Endodermal cell (in vitro differentiated cells): Measurements from ENCODE around the gene CBLB. TPM values are rescaled to one million over a fixed set of nuclear protein-coding genes. Genes with fewer than 3 reads are reported as not detected.

Experiments used
- DNase-seq: peaks from one replicate; pipeline ENCODE4 v3.0.0-alpha.2; 2017
- H3K27ac ChIP-seq: 2 replicates; pipeline ENCODE4 v1.5.1; 2013; ENCODE audit warnings: mild to moderate bottlenecking, low read depth, low read length, moderate library complexity
- H3K27me3 ChIP-seq: 2 replicates; pipeline ENCODE4 v1.6.1; 2013; ENCODE audit warnings: mild to moderate bottlenecking, low read length, moderate library complexity; ENCODE audit not compliant: insufficient read depth, control insufficient read depth, poor library complexity, severe bottlenecking
- H3K36me3 ChIP-seq: 2 replicates; pipeline ENCODE4 v1.7.0; 2013; ENCODE audit warnings: mild to moderate bottlenecking, low read length, moderate library complexity; ENCODE audit not compliant: control insufficient read depth, insufficient read depth
- H3K4me1 ChIP-seq: one replicate; pipeline ENCODE4 v1.7.0; 2013; ENCODE audit warnings: low read length; ENCODE audit not compliant: control insufficient read depth, insufficient read depth
- H3K4me3 ChIP-seq: 2 replicates; pipeline ENCODE4 v1.5.1; 2013; ENCODE audit warnings: mild to moderate bottlenecking, low read length, moderate library complexity
- H3K9ac ChIP-seq: 2 replicates; pipeline ENCODE4 v1.6.1; 2013; ENCODE audit warnings: mild to moderate bottlenecking, low read length, moderate library complexity; ENCODE audit not compliant: poor library complexity, severe bottlenecking; ENCODE audit errors: extremely low read depth
- H3K9me3 ChIP-seq: 2 replicates; pipeline ENCODE4 v1.6.1; 2013; ENCODE audit warnings: mild to moderate bottlenecking, low read length, moderate library complexity; ENCODE audit not compliant: control insufficient read depth
- H3K27ac Mint-ChIP-seq: 2 replicates; pipeline ENCODE4 v1.8.0; 2020; ENCODE audit warnings: mixed read lengths
- H3K27me3 Mint-ChIP-seq: 2 replicates; pipeline ENCODE4 v1.8.0; 2021; ENCODE audit warnings: mild to moderate bottlenecking, mixed read lengths; ENCODE audit not compliant: insufficient read depth
- H3K36me3 Mint-ChIP-seq: 2 replicates; pipeline ENCODE4 v1.8.0; 2020; ENCODE audit warnings: low read depth, mixed read lengths
- H3K4me1 Mint-ChIP-seq: 2 replicates; pipeline ENCODE4 v1.8.0; 2020; ENCODE audit warnings: mixed read lengths
- H3K4me3 Mint-ChIP-seq: 2 replicates; pipeline ENCODE4 v1.8.0; 2020; ENCODE audit warnings: mild to moderate bottlenecking, moderate library complexity, mixed read lengths
- H3K9me3 Mint-ChIP-seq: 2 replicates; pipeline ENCODE4 v1.8.0; 2020; ENCODE audit warnings: mild to moderate bottlenecking, mixed read lengths
- WGBS, 2 experiments: methylation state at CpG; one replicate each; pipeline versions ENCODE4 v1.1.5 to v1.1.7; 2013; ENCODE audit warnings: missing lambda C conversion rate in 2 of 2, mixed read lengths in 1 of 2; ENCODE audit not compliant: insufficient coverage in 1 of 2, insufficient read length in 1 of 2; 5-methylcytosine and 5-hydroxymethylcytosine counted together
- total RNA-seq, 2 donors: library from RNA; stranded (reverse); fragmentation: NEBNext Ultra II Directional in 1 of 2; extraction: Animal tissue kit (Norgen Biotek cat#: 25700) in 1 of 2; gene quantifications; 2 replicates in 1 of 2; 3 replicates in 1 of 2; pipeline ENCODE4 v1.2.1, GENCODE V29; 2021
- TF ChIP-seq, protein P1 (sequence below): fragments of 200-600 bp; sonication (generic); conservative IDR thresholded peaks from 2 replicates; pipeline ENCODE4 v1.5.0; 2021; ENCODE audit warnings: antibody characterized with exemption, mild to moderate bottlenecking

CBLB gene
- total RNA-seq, 2 donors from 2014 or later, result 45.4 to 60.5 TPM

GRCh38 chr3:105865016-105865623, 3.7 kb downstream of the CBLB start:
- Mint-ChIP-seq H3K9me3 (no peaks in the 10 kb centered on the region), H3K27ac (no peak overlapping the region), H3K27me3 (no peaks in the 10 kb centered on the region), H3K36me3 (peaks cover 21% of the 10 kb centered on the region), H3K4me3 (no peak overlapping the region), H3K4me1 (peaks cover 20% of the 10 kb centered on the region)
- DNase-seq, result no peak
- WGBS, 2 experiments, result 100% methylated on average over 1 of the region's 1 CpG; no CpG with 5 or more reads in 1 of the 2 experiments
- no peaks in the 10 kb centered on the region for H3K27me3 ChIP-seq
- no peak overlapping the region for H3K9ac ChIP-seq
- TF ChIP-seq, protein P1, sequence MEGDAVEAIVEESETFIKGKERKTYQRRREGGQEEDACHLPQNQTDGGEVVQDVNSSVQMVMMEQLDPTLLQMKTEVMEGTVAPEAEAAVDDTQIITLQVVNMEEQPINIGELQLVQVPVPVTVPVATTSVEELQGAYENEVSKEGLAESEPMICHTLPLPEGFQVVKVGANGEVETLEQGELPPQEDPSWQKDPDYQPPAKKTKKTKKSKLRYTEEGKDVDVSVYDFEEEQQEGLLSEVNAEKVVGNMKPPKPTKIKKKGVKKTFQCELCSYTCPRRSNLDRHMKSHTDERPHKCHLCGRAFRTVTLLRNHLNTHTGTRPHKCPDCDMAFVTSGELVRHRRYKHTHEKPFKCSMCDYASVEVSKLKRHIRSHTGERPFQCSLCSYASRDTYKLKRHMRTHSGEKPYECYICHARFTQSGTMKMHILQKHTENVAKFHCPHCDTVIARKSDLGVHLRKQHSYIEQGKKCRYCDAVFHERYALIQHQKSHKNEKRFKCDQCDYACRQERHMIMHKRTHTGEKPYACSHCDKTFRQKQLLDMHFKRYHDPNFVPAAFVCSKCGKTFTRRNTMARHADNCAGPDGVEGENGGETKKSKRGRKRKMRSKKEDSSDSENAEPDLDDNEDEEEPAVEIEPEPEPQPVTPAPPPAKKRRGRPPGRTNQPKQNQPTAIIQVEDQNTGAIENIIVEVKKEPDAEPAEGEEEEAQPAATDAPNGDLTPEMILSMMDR, result no peak
- no peaks in the 10 kb centered on the region for H3K9me3 ChIP-seq
- no peak overlapping the region for H3K4me3 ChIP-seq
- no peak overlapping the region for H3K27ac ChIP-seq
- H3K36me3 ChIP-seq, result peaks cover 32% of the 10 kb centered on the region
- H3K4me1 ChIP-seq, result peaks cover 9% of the 10 kb centered on the region

DNA sequence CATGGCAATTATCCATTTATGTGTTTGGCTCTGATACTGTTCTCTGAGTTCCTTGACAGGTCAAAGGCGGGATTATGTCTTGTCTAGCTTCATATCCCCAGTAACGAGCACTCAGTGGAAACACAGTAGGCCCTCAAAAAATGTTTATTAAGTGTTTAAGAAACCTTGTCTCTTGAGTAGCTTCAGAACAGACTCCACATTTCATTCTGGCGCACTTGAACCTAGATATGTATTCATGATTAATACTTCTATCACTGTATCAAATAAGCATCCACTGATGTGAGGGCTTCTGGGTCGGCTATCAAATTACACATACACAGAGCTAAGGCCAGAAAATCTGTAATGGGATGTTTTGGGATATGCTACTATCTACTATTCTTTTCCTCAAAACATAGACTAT, 4.6 kb downstream of the CBLB start:
- no peak for DNase-seq
- no peaks in the 10 kb centered on the region for H3K27me3 Mint-ChIP-seq
- WGBS, 2 experiments, result 99 to 100% methylated on average over 1 to 3 of the region's 4 CpGs

DNA sequence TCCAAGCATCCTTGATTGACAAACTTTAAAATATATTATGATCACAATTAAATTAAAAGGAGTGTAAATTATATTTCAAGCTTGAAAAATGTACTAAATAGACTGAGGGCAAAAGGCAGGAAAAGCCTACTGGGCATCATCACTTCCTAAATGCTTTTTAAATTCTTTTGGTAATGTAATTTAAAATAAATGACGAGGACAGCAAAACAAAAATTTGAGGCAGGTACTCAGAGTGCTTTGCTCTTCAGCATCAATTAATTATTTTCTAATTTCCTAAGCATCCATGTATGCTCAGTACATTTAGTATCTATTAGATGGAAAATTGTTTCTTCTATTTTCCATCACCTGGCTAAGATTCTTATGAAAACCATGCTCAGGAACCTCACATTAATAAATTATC, 5.2 kb downstream of the CBLB start:
- Mint-ChIP-seq H3K4me1 (peaks cover 17% of the 10 kb centered on the region), H3K27me3 (no peaks in the 10 kb centered on the region), H3K27ac (no peak overlapping the region), H3K36me3 (peaks cover 30% of the 10 kb centered on the region), H3K9me3 (no peaks in the 10 kb centered on the region), H3K4me3 (no peak overlapping the region)
- H3K4me1 ChIP-seq, result peaks cover 9% of the 10 kb centered on the region
- no peak for DNase-seq
- H3K27me3 ChIP-seq, result no peaks in the 10 kb centered on the region
- 100% methylated on average over 1 of the region's 1 CpG; no CpG with 5 or more reads in 1 of the 2 experiments for WGBS, 2 experiments
- H3K4me3 ChIP-seq, result no peak overlapping the region
- no peaks in the 10 kb centered on the region for H3K9me3 ChIP-seq
- no peak overlapping the region for H3K27ac ChIP-seq
- TF ChIP-seq, protein P1, result no peak
- H3K36me3 ChIP-seq, result peaks cover 40% of the 10 kb centered on the region
- H3K9ac ChIP-seq, result no peak overlapping the region

More for the DNA sequence above, 4.6 kb downstream of the CBLB start:
- Mint-ChIP-seq H3K9me3 (no peaks in the 10 kb centered on the region), H3K4me3 (no peak overlapping the region), H3K36me3 (peaks cover 27% of the 10 kb centered on the region), H3K27ac (no peak overlapping the region), H3K4me1 (peaks cover 17% of the 10 kb centered on the region)
- H3K4me1 ChIP-seq, result peaks cover 9% of the 10 kb centered on the region
- H3K36me3 ChIP-seq, result peaks cover 36% of the 10 kb centered on the region
- TF ChIP-seq, protein P1, result no peak
- no peak overlapping the region for H3K27ac ChIP-seq
- H3K9ac ChIP-seq, result no peak overlapping the region
- no peak overlapping the region for H3K4me3 ChIP-seq
- no peaks in the 10 kb centered on the region for H3K27me3 ChIP-seq
- H3K9me3 ChIP-seq, result no peaks in the 10 kb centered on the region
